Measurements from ENCODE around the gene GNAQ.
"Not testable (repeated sequence)": the region's sequence is repeated elsewhere in the genome, so short reads cannot be mapped to it uniquely, and the experiment has no call there.

Gene GNAQ

GRCh38 chr9:77893706-77894105 is 137.9 kb downstream of the GNAQ start:
- H3K4me3 ChIP-seq (ENCODE audit: low read length) = no peak overlapping the region
- no peak for TF ChIP-seq ZNF274 (IDR thresholded peaks at IDR 0.05; ENCODE audit: low read depth, low read length)

- no peak overlapping the region for H3K4me3 ChIP-seq (ENCODE audit: low read length)
- no peak for TF ChIP-seq ZNF274 (IDR thresholded peaks at IDR 0.05; ENCODE audit: low read depth, low read length)
These were observed 138.6 kb downstream of the GNAQ start for GRCh38 chr9:77892955-77893514.

GRCh38 chr9:77892171-77892570 is 139.4 kb downstream of the GNAQ start:
- TF ChIP-seq ZNF274 (IDR thresholded peaks at IDR 0.05; ENCODE audit: low read depth, low read length) = no peak
- no peak overlapping the region for H3K4me3 ChIP-seq (ENCODE audit: low read length)

- TF ChIP-seq ZNF274 (IDR thresholded peaks at IDR 0.05; ENCODE audit: low read depth, low read length) = no peak
These were observed 140.3 kb downstream of the GNAQ start for GRCh38 chr9:77891128-77891800.

GRCh38 chr9:77887662-77888061 is 143.9 kb downstream of the GNAQ start:
- H3K4me3 ChIP-seq (ENCODE audit: low read length) = no peak overlapping the region
- no peak for TF ChIP-seq ZNF274 (IDR thresholded peaks at IDR 0.05; ENCODE audit: low read depth, low read length)

More at GRCh38 chr9:77891128-77891800, 140.3 kb downstream of the GNAQ start:
- no peak overlapping the region for H3K4me3 ChIP-seq (ENCODE audit: low read length)

GRCh38 chr9:77885104-77885672 is 146.4 kb downstream of the GNAQ start:
- no peak for TF ChIP-seq ZNF274 (IDR thresholded peaks at IDR 0.05; ENCODE audit: low read depth, low read length)
- no peak overlapping the region for H3K4me3 ChIP-seq (ENCODE audit: low read length)

- H3K4me3 ChIP-seq (ENCODE audit: low read length) = no peak overlapping the region
- no peak for TF ChIP-seq ZNF274 (IDR thresholded peaks at IDR 0.05; ENCODE audit: low read depth, low read length)
These were observed 147.5 kb downstream of the GNAQ start for GRCh38 chr9:77883846-77884771.

GRCh38 chr9:77883133-77883532 is 148.5 kb downstream of the GNAQ start:
- no peak for TF ChIP-seq ZNF274 (IDR thresholded peaks at IDR 0.05; ENCODE audit: low read depth, low read length)

GRCh38 chr9:77882294-77882693 is 149.3 kb downstream of the GNAQ start:
- no peak for TF ChIP-seq ZNF274 (IDR thresholded peaks at IDR 0.05; ENCODE audit: low read depth, low read length)
- H3K4me3 ChIP-seq (ENCODE audit: low read length) = no peak overlapping the region

More at GRCh38 chr9:77883133-77883532, 148.5 kb downstream of the GNAQ start:
- no peak overlapping the region for H3K4me3 ChIP-seq (ENCODE audit: low read length)

GRCh38 chr9:77881634-77882033 is 150.0 kb downstream of the GNAQ start:
- H3K4me3 ChIP-seq (ENCODE audit: low read length) = not testable (repeated sequence)

- no peak overlapping the region for H3K4me3 ChIP-seq (ENCODE audit: low read length)
- no peak for TF ChIP-seq ZNF274 (IDR thresholded peaks at IDR 0.05; ENCODE audit: low read depth, low read length)
These were observed 150.5 kb downstream of the GNAQ start for GRCh38 chr9:77881111-77881510.

GRCh38 chr9:77879437-77879943 is 152.1 kb downstream of the GNAQ start:
- no peak overlapping the region for H3K4me3 ChIP-seq (ENCODE audit: low read length)
- TF ChIP-seq ZNF274 (IDR thresholded peaks at IDR 0.05; ENCODE audit: low read depth, low read length) = no peak

- H3K4me3 ChIP-seq (ENCODE audit: low read length) = not testable (repeated sequence)
These were observed 152.8 kb downstream of the GNAQ start for GRCh38 chr9:77878793-77879192.

- TF ChIP-seq ZNF274 (IDR thresholded peaks at IDR 0.05; ENCODE audit: low read depth, low read length) = no peak
- H3K4me3 ChIP-seq (ENCODE audit: low read length) = no peak overlapping the region
These were observed 153.6 kb downstream of the GNAQ start for GRCh38 chr9:77877976-77878375.

Data from GM08714 (cell line).